ENCODE results near the gene SEC14L1.
A peak's percentile ranks its signal among the peaks of the same experiment; 100 is the strongest.

Gene SEC14L1

DNA sequence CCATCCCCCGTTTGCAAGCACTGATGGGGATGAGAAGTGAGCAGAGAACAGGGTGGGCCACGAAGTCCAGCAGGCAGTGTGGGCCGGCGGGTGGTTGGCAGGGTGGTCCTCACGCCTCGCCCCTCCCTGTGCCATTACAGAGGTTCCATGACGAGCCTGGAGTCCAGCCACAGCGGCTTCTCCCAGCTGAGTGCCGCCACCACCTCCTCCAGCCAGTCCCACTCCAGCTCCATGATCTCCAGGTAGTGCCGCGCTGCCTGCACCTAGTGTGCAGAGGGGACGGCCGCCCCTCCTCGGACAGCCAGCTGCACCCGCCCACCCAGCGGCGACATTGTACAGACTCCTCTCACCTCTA, 73.0 kb downstream of the SEC14L1 start:
- TF ChIP-seq, protein P1, sequence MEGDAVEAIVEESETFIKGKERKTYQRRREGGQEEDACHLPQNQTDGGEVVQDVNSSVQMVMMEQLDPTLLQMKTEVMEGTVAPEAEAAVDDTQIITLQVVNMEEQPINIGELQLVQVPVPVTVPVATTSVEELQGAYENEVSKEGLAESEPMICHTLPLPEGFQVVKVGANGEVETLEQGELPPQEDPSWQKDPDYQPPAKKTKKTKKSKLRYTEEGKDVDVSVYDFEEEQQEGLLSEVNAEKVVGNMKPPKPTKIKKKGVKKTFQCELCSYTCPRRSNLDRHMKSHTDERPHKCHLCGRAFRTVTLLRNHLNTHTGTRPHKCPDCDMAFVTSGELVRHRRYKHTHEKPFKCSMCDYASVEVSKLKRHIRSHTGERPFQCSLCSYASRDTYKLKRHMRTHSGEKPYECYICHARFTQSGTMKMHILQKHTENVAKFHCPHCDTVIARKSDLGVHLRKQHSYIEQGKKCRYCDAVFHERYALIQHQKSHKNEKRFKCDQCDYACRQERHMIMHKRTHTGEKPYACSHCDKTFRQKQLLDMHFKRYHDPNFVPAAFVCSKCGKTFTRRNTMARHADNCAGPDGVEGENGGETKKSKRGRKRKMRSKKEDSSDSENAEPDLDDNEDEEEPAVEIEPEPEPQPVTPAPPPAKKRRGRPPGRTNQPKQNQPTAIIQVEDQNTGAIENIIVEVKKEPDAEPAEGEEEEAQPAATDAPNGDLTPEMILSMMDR (IDR thresholded peaks at IDR 0.05; ENCODE audit: low read depth, low read length) = no peak
- Histone ChIP-seq H3K36me3 (peaks cover 74% of the 10 kb centered on the region), H3K4me3 (ENCODE audit: low read depth, low read length) (no peak overlapping the region), H3K9me3 (ENCODE audit: severe bottlenecking) (no peaks in the 10 kb centered on the region), H3K27me3 (ENCODE audit: insufficient read depth, low read depth, severe bottlenecking) (no peaks in the 10 kb centered on the region), H3K27ac (no peak overlapping the region)
- DNase-seq = no peak

DNA sequence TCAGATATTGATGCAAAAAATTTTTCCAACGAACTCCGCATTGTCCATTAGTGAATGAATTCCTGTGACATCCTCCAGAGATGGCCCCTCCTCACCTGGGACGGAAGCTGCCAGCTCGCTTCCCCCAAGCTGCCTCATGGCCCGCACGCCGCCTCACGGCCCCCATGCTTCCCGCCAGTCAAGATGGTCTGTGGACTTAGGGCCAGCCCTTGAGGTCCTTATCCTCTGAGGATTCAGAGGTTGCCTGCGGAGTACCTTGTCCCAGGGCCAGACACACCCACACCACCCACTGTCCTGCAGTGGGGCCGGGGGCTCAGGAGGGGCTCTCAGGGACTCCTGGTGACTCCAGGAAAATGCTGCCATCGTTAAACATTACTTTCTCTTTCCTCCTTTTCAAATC, 73.6 kb downstream of the SEC14L1 start:
- Histone ChIP-seq H3K36me3 (peaks cover 72% of the 10 kb centered on the region), H3K9me3 (ENCODE audit: severe bottlenecking) (no peaks in the 10 kb centered on the region), H3K4me3 (ENCODE audit: low read depth, low read length) (no peak overlapping the region), H3K27ac (no peak overlapping the region), H3K27me3 (ENCODE audit: insufficient read depth, low read depth, severe bottlenecking) (no peaks in the 10 kb centered on the region)
- TF ChIP-seq, protein P1 (IDR thresholded peaks at IDR 0.05; ENCODE audit: low read depth, low read length) = no peak
- no peak for DNase-seq

DNA sequence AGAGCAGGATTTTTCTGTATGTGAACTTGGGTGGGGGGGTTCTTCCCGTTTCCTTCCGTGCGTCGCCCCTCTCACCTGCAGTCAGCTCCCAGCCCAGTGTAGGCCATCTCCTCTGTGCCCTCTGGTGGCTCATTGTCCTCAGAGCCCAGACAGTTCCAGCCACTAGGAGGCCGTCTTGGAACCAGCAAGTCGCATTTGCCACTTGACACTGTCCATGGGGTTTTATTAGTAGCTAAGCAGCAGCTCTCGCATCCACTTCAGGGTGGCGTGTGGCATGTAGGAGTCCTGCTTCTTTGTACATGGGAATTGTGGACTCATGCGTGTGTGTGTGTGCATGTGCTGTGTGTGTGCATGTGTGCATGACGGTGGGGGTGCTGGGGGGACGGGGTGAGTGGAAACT, 74.0 kb downstream of the SEC14L1 start:
- peak; percentile 89 for DNase-seq
- Histone ChIP-seq H3K9me3 (ENCODE audit: severe bottlenecking) (no peaks in the 10 kb centered on the region), H3K27me3 (ENCODE audit: insufficient read depth, low read depth, severe bottlenecking) (no peaks in the 10 kb centered on the region), H3K27ac (no peak overlapping the region), H3K36me3 (peaks cover 69% of the 10 kb centered on the region), H3K4me3 (ENCODE audit: low read depth, low read length) (no peak overlapping the region)
- TF ChIP-seq, protein P1 (IDR thresholded peaks at IDR 0.05; ENCODE audit: low read depth, low read length) = peak; percentile 99

DNA sequence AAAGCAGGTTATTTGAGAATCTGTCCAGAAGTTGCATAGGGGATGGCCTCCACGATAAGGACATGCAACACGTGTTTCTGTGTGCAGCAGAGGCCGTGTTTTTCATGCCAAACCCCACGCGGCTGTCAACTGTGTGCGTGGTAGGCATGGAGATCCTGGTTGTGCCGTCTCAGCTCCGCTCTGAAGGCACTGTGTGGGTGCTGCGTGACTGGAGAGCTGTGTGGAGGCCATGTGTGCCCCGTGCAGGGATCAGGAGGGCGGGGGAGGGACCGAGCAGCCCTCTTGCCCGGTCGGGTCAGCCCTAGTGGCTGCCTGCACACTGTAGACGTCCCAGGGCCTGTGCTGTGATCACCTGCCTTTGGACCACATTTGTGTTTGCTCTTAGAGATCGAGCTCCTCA, 74.5 kb downstream of the SEC14L1 start:
- Histone ChIP-seq H3K36me3 (peaks cover 64% of the 10 kb centered on the region), H3K4me3 (ENCODE audit: low read depth, low read length) (no peak overlapping the region), H3K9me3 (ENCODE audit: severe bottlenecking) (no peaks in the 10 kb centered on the region), H3K27me3 (ENCODE audit: insufficient read depth, low read depth, severe bottlenecking) (no peaks in the 10 kb centered on the region), H3K27ac (no peak overlapping the region)
- DNase-seq = no peak
- TF ChIP-seq, protein P1 (IDR thresholded peaks at IDR 0.05; ENCODE audit: low read depth, low read length) = no peak

DNA sequence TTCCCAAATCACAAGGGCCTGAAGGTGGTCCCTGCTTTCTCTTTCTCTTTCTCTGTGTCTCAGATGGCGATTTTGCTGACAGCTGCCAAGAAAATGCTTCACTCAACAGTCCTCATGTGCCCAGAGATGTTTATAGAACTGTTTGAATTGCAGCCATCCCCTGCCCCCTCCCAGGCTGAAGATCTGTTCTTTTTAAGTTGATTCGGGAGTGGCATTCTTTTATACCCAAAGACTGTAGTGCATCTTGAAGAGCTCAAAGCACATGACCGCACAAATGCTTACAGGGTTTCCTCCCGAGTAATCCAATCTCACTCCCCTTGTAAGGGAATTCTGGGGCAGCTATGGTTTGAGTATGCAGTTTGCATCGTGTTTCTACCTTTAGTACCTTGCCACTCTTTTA, 75.7 kb downstream of the SEC14L1 start:
- H3K4me3 ChIP-seq (ENCODE audit: low read depth, low read length) = no peak overlapping the region
- TF ChIP-seq, protein P1 (IDR thresholded peaks at IDR 0.05; ENCODE audit: low read depth, low read length) = no peak
- peaks cover 52% of the 10 kb centered on the region for H3K36me3 ChIP-seq
- no peak for DNase-seq
- H3K27ac ChIP-seq = no peak overlapping the region
- H3K9me3 ChIP-seq (ENCODE audit: severe bottlenecking) = no peaks in the 10 kb centered on the region
- no peaks in the 10 kb centered on the region for H3K27me3 ChIP-seq (ENCODE audit: insufficient read depth, low read depth, severe bottlenecking)

DNA sequence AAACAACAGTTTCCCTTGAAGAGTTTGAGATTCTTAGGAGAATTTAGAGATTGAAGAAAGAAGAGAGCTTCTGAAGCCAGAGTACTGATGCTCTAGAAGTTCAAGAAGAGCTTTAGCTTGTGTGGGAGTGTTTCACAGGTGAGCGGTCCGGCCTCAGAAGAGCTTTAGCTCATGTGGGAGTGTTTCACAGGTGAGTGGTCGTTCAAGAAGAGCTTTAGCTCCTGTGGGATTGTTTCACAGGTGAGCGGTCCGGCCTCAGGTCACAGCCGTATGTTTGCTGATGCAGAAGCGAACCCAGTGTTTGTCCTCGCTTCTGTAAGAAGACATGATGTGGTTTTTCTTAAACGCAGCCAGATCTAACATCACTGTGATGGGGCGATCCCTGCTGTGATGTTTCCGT, 76.4 kb downstream of the SEC14L1 start:
- H3K36me3 ChIP-seq = peaks cover 45% of the 10 kb centered on the region

More for the DNA sequence above, 76.4 kb downstream of the SEC14L1 start:
- Histone ChIP-seq H3K9me3 (ENCODE audit: severe bottlenecking) (no peaks in the 10 kb centered on the region), H3K4me3 (ENCODE audit: low read depth, low read length) (no peak overlapping the region), H3K27me3 (ENCODE audit: insufficient read depth, low read depth, severe bottlenecking) (no peaks in the 10 kb centered on the region), H3K27ac (no peak overlapping the region)
- TF ChIP-seq, protein P1 (IDR thresholded peaks at IDR 0.05; ENCODE audit: low read depth, low read length) = no peak
- DNase-seq = no peak
